Stimulated activated CD8-positive, alpha-beta memory T cell treated with anti-CD3 and anti-CD28 coated beads, Interleukin-7, amount 100 ng/mL, for 48 hours (primary cell): Measurements from ENCODE around the gene LGALS8.
"Not testable (repeated sequence)": the region's sequence is repeated elsewhere in the genome, so short reads cannot be mapped to it uniquely, and the experiment has no call there.

ENCODE experiments used
- DNase-seq, 2 donors: peaks; one replicate each; pipeline ENCODE4 v3.0.0-alpha.2; 2020; ENCODE audit warnings: low read depth in 1 of 2; ENCODE audit errors: extremely low read depth in 1 of 2

Gene LGALS8

GRCh38 chr1:236523704-236524141 lies at the start of gene LGALS8:
Gene LGALS8, plus strand, starts transcription at chr1:236523982. Its CDS starts 2,089 bp downstream, at chr1:236526071.
- DNase-seq: peak; percentile 75 to 87

- DNase-seq: no peak
Measured at GRCh38 chr1:236476019-236476418, 47.8 kb upstream of the LGALS8 start.

GRCh38 chr1:236480758-236481436 lies 42.9 kb upstream of the LGALS8 start:
- no peak for DNase-seq

- no peak for DNase-seq
Measured at GRCh38 chr1:236484310-236484971, 39.3 kb upstream of the LGALS8 start.

- no peak for DNase-seq
Measured at GRCh38 chr1:236486356-236487002, 37.3 kb upstream of the LGALS8 start.

GRCh38 chr1:236489161-236489560 lies 34.6 kb upstream of the LGALS8 start:
- not testable (repeated sequence) for DNase-seq

- no peak for DNase-seq
Measured at GRCh38 chr1:236489710-236490377, 33.9 kb upstream of the LGALS8 start.

GRCh38 chr1:236491469-236492136 lies 32.2 kb upstream of the LGALS8 start:
- DNase-seq: no peak

- DNase-seq: no peak
Measured at GRCh38 chr1:236492378-236492777, 31.4 kb upstream of the LGALS8 start.

- DNase-seq: no peak
Measured at GRCh38 chr1:236494082-236494481, 29.7 kb upstream of the LGALS8 start.

- no peak for DNase-seq
Measured at GRCh38 chr1:236494586-236495466, 29.0 kb upstream of the LGALS8 start.

GRCh38 chr1:236495467-236496112 lies 28.2 kb upstream of the LGALS8 start:
- DNase-seq: no peak

- DNase-seq: no peak
Measured at GRCh38 chr1:236497908-236498307, 25.9 kb upstream of the LGALS8 start.

- no peak for DNase-seq
Measured at GRCh38 chr1:236501093-236501492, 22.7 kb upstream of the LGALS8 start.

GRCh38 chr1:236502579-236502971 lies 21.2 kb upstream of the LGALS8 start:
- no peak for DNase-seq

GRCh38 chr1:236502972-236503639 lies 20.7 kb upstream of the LGALS8 start:
- DNase-seq: no peak

GRCh38 chr1:236504338-236504737 lies 19.4 kb upstream of the LGALS8 start:
- DNase-seq: not testable (repeated sequence)

GRCh38 chr1:236507022-236507700 lies 16.6 kb upstream of the LGALS8 start:
- DNase-seq: no peak
